ENCODE measurements around the gene NHLH2. TPM values are rescaled to one million over a fixed set of nuclear protein-coding genes. Genes with fewer than 3 reads are reported as not detected.

NHLH2 gene
- total RNA-seq, 1 experiment from 2014 or later: not detected

GRCh38 chr1:115826628-115827027 lies 14.3 kb downstream of the NHLH2 start:
- no peak overlapping the region for H3K4me3 Mint-ChIP-seq (ENCODE audit: unreplicated experiment)

GRCh38 chr1:115822117-115822516 lies 18.8 kb downstream of the NHLH2 start:
- H3K4me1 Mint-ChIP-seq (ENCODE audit: insufficient read depth, unreplicated experiment): no peaks in the 10 kb centered on the region
- POLR2A ChIA-PET: interaction anchor here (0.6 kb wide), 1 partner anchor 10 kb away, joined by 4 read pairs; no protein-coding TSS in a partner anchor
- intact Hi-C loops (cut with micrococcal nuclease): no loop called here

More at GRCh38 chr1:115826628-115827027, 14.3 kb downstream of the NHLH2 start:
- no TSS peak for BruUV-seq (replicated peaks)
- no peak for TF ChIP-seq CTCF (IDR thresholded peaks at IDR 0.05; ENCODE audit: unreplicated experiment)
- peaks cover 9% of the 10 kb centered on the region for H3K4me1 Mint-ChIP-seq (ENCODE audit: insufficient read depth, unreplicated experiment)
- H3K36me3 Mint-ChIP-seq (ENCODE audit: insufficient read depth, unreplicated experiment): no peaks in the 10 kb centered on the region
- no peaks in the 10 kb centered on the region for H3K27me3 Mint-ChIP-seq (ENCODE audit: insufficient read depth, unreplicated experiment)
- intact Hi-C loops (cut with micrococcal nuclease): loop anchor here (5.0 kb wide), 1 partner anchor 151 kb away; the partner anchor contains the start of gene SLC22A15
- DNase-seq (ENCODE audit: unreplicated experiment): no peak
- ChIA-PET CTCF (interaction anchor here (0.9 kb wide), 1 partner anchor 154 kb away, joined by 3 read pairs; no protein-coding TSS in a partner anchor), POLR2A (interaction anchor here (0.7 to 1.6 kb wide), 3 partner anchors 16 to 748 kb away, joined by 3 to 6 read pairs (median 3); no protein-coding TSS in a partner anchor)
- H3K27ac Mint-ChIP-seq (ENCODE audit: low read depth, unreplicated experiment): no peak overlapping the region
- H3K9me3 Mint-ChIP-seq (ENCODE audit: unreplicated experiment): no peaks in the 10 kb centered on the region

GRCh38 chr1:115815694-115816093 lies 25.2 kb downstream of the NHLH2 start:
- CTCF ChIA-PET: interaction anchor here (0.5 to 1.6 kb wide), 4 partner anchors 155 to 206 kb away, joined by 3 to 7 read pairs (median 4); no protein-coding TSS in a partner anchor

More at GRCh38 chr1:115822117-115822516, 18.8 kb downstream of the NHLH2 start:
- CTCF ChIA-PET: interaction anchor here (0.6 to 1.6 kb wide), 2 partner anchors 198 to 263 kb away, joined by 3 to 5 read pairs; no protein-coding TSS in a partner anchor
- no peak overlapping the region for H3K27ac Mint-ChIP-seq (ENCODE audit: low read depth, unreplicated experiment)
- no TSS peak for BruUV-seq (replicated peaks)
- H3K9me3 Mint-ChIP-seq (ENCODE audit: unreplicated experiment): no peaks in the 10 kb centered on the region
- no peaks in the 10 kb centered on the region for H3K36me3 Mint-ChIP-seq (ENCODE audit: insufficient read depth, unreplicated experiment)
- no peaks in the 10 kb centered on the region for H3K27me3 Mint-ChIP-seq (ENCODE audit: insufficient read depth, unreplicated experiment)
- H3K4me3 Mint-ChIP-seq (ENCODE audit: unreplicated experiment): no peak overlapping the region
- no peak for TF ChIP-seq CTCF (IDR thresholded peaks at IDR 0.05; ENCODE audit: unreplicated experiment)
- no peak for DNase-seq (ENCODE audit: unreplicated experiment)

More at GRCh38 chr1:115815694-115816093, 25.2 kb downstream of the NHLH2 start:
- Mint-ChIP-seq H3K4me3 (ENCODE audit: unreplicated experiment) (no peak overlapping the region), H3K4me1 (ENCODE audit: insufficient read depth, unreplicated experiment) (peaks cover 8% of the 10 kb centered on the region), H3K9me3 (ENCODE audit: unreplicated experiment) (no peaks in the 10 kb centered on the region), H3K36me3 (ENCODE audit: insufficient read depth, unreplicated experiment) (no peaks in the 10 kb centered on the region), H3K27ac (ENCODE audit: low read depth, unreplicated experiment) (no peak overlapping the region), H3K27me3 (ENCODE audit: insufficient read depth, unreplicated experiment) (no peaks in the 10 kb centered on the region)
- no peak for DNase-seq (ENCODE audit: unreplicated experiment)
- BruUV-seq (replicated peaks): no TSS peak
- POLR2A ChIA-PET: interaction anchor here (1.3 to 1.5 kb wide), 4 partner anchors 14 to 162 kb away, joined by 3 to 5 read pairs (median 4); no protein-coding TSS in a partner anchor
- intact Hi-C loops (cut with micrococcal nuclease): no loop called here
- TF ChIP-seq CTCF (IDR thresholded peaks at IDR 0.05; ENCODE audit: unreplicated experiment): no peak

Data from MCF 10A (cell line).